GM12891 (cell line): ENCODE measurements around the gene FBXW10.
"Not testable (repeated sequence)": the region's sequence is repeated elsewhere in the genome, so short reads cannot be mapped to it uniquely, and the experiment has no call there.

Source experiments
- POLR2A ChIP-seq: IDR thresholded peaks from 2 replicates; pipeline ENCODE4 v1.6.1; 2011; ENCODE audit warnings: low read depth, low read length, control low read depth
- POLR2AphosphoS5 ChIP-seq: IDR thresholded peaks from 2 replicates; pipeline ENCODE4 v1.6.1; 2011; ENCODE audit warnings: low read depth, low read length, control low read depth
- SPI1 ChIP-seq: IDR thresholded peaks from 2 replicates; pipeline ENCODE4 v1.6.1; 2011; ENCODE audit warnings: low read depth, low read length, control low read depth
- TAF1 ChIP-seq: IDR thresholded peaks from 2 replicates; pipeline ENCODE4 v1.6.1; 2011; ENCODE audit warnings: low read depth, low read length, control low read depth

DNA sequence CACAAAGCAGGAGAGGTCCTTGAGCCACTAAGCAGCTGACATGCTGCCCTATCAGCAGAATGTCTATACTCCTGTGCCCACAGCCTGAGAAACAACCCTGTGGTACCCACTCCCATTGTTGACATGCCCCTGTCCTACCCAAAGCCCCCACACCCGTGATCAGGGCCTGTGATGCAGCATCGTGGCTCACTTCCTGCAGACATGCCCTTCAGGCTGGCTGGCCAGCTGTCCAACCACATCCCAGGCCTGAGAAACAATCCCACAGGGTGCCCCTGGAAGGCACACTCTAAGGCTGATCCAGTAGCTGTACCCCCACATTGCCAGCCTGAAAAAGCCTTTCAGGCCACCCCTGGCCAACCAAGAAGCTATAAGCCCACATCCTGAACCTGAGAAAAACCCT, 48.7 kb upstream of the FBXW10 start:
- not testable (repeated sequence) for TF ChIP-seq TAF1, POLR2AphosphoS5, POLR2A, SPI1
